Islet of Langerhans (tissue), 1 donor: ENCODE results near the gene CSNK1E.

Experiments
- FAIRE-seq: peaks from one replicate; lab custom pipeline; 2011; peaks lifted over from hg19 to GRCh38; lab: Jason Lieb, UNC

CSNK1E gene

GRCh38 chr22:38305471-38306448 is 11.5 kb downstream of the CSNK1E start:
- FAIRE-seq = peak; percentile 82

- FAIRE-seq = no peak
Measured at GRCh38 chr22:38304526-38304925, 12.7 kb downstream of the CSNK1E start.

GRCh38 chr22:38303974-38304373 is 13.3 kb downstream of the CSNK1E start:
- no peak for FAIRE-seq

GRCh38 chr22:38302906-38303305 is 14.3 kb downstream of the CSNK1E start:
- FAIRE-seq = no peak

GRCh38 chr22:38300946-38301345 is 16.3 kb downstream of the CSNK1E start:
- no peak for FAIRE-seq

GRCh38 chr22:38300197-38300945 is 16.9 kb downstream of the CSNK1E start:
- no peak for FAIRE-seq

- no peak for FAIRE-seq
Measured at GRCh38 chr22:38299770-38300102, 17.5 kb downstream of the CSNK1E start.

GRCh38 chr22:38298312-38299005 is 18.8 kb downstream of the CSNK1E start:
- FAIRE-seq = no peak

GRCh38 chr22:38296372-38296771 is 20.9 kb downstream of the CSNK1E start:
- no peak for FAIRE-seq

- no peak for FAIRE-seq
Measured at GRCh38 chr22:38295863-38296262, 21.4 kb downstream of the CSNK1E start.

- FAIRE-seq = no peak
Measured at GRCh38 chr22:38295339-38295738, 21.9 kb downstream of the CSNK1E start.

- FAIRE-seq = no peak
Measured at GRCh38 chr22:38294193-38294592, 23.0 kb downstream of the CSNK1E start.

GRCh38 chr22:38292694-38293093 is 24.5 kb downstream of the CSNK1E start:
- no peak for FAIRE-seq

- FAIRE-seq = no peak
Measured at GRCh38 chr22:38291201-38291777, 25.9 kb downstream of the CSNK1E start.

- FAIRE-seq = no peak
Measured at GRCh38 chr22:38290347-38290746, 26.9 kb downstream of the CSNK1E start.

GRCh38 chr22:38289583-38290082 is 27.6 kb downstream of the CSNK1E start:
- FAIRE-seq = no peak

GRCh38 chr22:38286915-38287669 is 30.1 kb downstream of the CSNK1E start:
- no peak for FAIRE-seq

GRCh38 chr22:38285018-38285417 is 32.2 kb downstream of the CSNK1E start:
- FAIRE-seq = no peak

GRCh38 chr22:38284042-38284402 is 33.2 kb downstream of the CSNK1E start:
- no peak for FAIRE-seq

- FAIRE-seq = no peak
Measured at GRCh38 chr22:38282397-38282796, 34.8 kb downstream of the CSNK1E start.

GRCh38 chr22:38276166-38276565 is 41.1 kb downstream of the CSNK1E start:
- FAIRE-seq = no peak
